HepG2 (cell line): ENCODE results near the gene CMIP. TPM values are rescaled to one million over a fixed set of nuclear protein-coding genes. Genes with fewer than 3 reads are reported as not detected.

Source experiments
- AKAP8 ChIP-seq: sonication (generic); formaldehyde crosslinking; IDR thresholded peaks from 2 replicates; pipeline ENCODE4 v1.5.1; 2020; ENCODE audit warnings: mild to moderate bottlenecking, missing genetic modification reagents
- EED ChIP-seq: sonication (generic); formaldehyde crosslinking; IDR thresholded peaks from 2 replicates; pipeline ENCODE4 v1.5.0; 2020; ENCODE audit warnings: mild to moderate bottlenecking, missing genetic modification reagents
- GPN1 ChIP-seq: sonication (generic); formaldehyde crosslinking; IDR thresholded peaks from 2 replicates; pipeline ENCODE4 v1.5.1; 2020; ENCODE audit warnings: missing genetic modification reagents, borderline replicate concordance
- KAT8 ChIP-seq: IDR thresholded peaks from 2 replicates; pipeline ENCODE4 v1.6.1; 2016; ENCODE audit warnings: missing genetic modification reagents, missing compliant biosample characterization
- KLF11 ChIP-seq: IDR thresholded peaks from 2 replicates; pipeline ENCODE4 v1.6.1; 2016; ENCODE audit warnings: missing compliant biosample characterization
- MAFG ChIP-seq: sonication (generic); formaldehyde crosslinking; IDR thresholded peaks from 2 replicates; pipeline ENCODE4 v1.5.1; 2020; ENCODE audit warnings: mild to moderate bottlenecking, missing genetic modification reagents
- MIXL1 ChIP-seq: IDR thresholded peaks from 2 replicates; pipeline ENCODE4 v1.6.1; 2016
- NKX3-1 ChIP-seq: sonication (generic); formaldehyde crosslinking; IDR thresholded peaks from 2 replicates; pipeline ENCODE4 v1.5.0; 2020; ENCODE audit warnings: missing genetic modification reagents
- RAD21 ChIP-seq: fragments of 450-650 bp; formaldehyde crosslinking; IDR thresholded peaks from 2 replicates; pipeline ENCODE4 v1.5.0; 2020; ENCODE audit warnings: mild to moderate bottlenecking
- RFX1 ChIP-seq: fragments of 450-650 bp; IDR thresholded peaks from 2 replicates; pipeline ENCODE4 v1.6.1; 2017
- SAP130 ChIP-seq: IDR thresholded peaks from 2 replicates; pipeline ENCODE4 v1.6.1; 2016; ENCODE audit warnings: low read depth
- SSRP1 ChIP-seq: IDR thresholded peaks from 2 replicates; pipeline ENCODE4 v1.6.1; 2016; ENCODE audit warnings: control low read depth
- TAF15 ChIP-seq: fragments of 200-400 bp; formaldehyde crosslinking; IDR thresholded peaks from one replicate; pipeline ENCODE4 v1.6.1; 2018; ENCODE audit warnings: mild to moderate bottlenecking, low read depth, low read length; ENCODE audit not compliant: poor library complexity, severe bottlenecking
- ZFP36 ChIP-seq: fragments of 150-350 bp; IDR thresholded peaks from 2 replicates; pipeline ENCODE4 v1.6.1; 2018; ENCODE audit warnings: borderline replicate concordance, low read length, low read depth; ENCODE audit not compliant: partially characterized antibody
- ZMYM2 ChIP-seq: sonication (generic); formaldehyde crosslinking; IDR thresholded peaks from 2 replicates; pipeline ENCODE4 v1.8.0; 2022; ENCODE audit warnings: mild to moderate bottlenecking, missing genetic modification reagents
- ZMYM4 ChIP-seq: sonication (generic); formaldehyde crosslinking; IDR thresholded peaks from 2 replicates; pipeline ENCODE4 v1.8.1; 2023; ENCODE audit warnings: mild to moderate bottlenecking, missing genetic modification reagents
- ZNF577 ChIP-seq: sonication (generic); formaldehyde crosslinking; IDR thresholded peaks from 2 replicates; pipeline ENCODE4 v1.4.0; 2020; ENCODE audit warnings: mild to moderate bottlenecking, low read depth, missing genetic modification reagents, borderline replicate concordance
- ZNF644 ChIP-seq: IDR thresholded peaks from 2 replicates; pipeline ENCODE4 v1.6.1; 2016; ENCODE audit warnings: low read depth
- ZNF740 ChIP-seq: sonication (generic); formaldehyde crosslinking; IDR thresholded peaks from 2 replicates; pipeline ENCODE4 v1.4.0; 2020; ENCODE audit warnings: missing genetic modification reagents
- ZNF839 ChIP-seq: sonication (generic); formaldehyde crosslinking; IDR thresholded peaks from 2 replicates; pipeline ENCODE4 v1.4.0; 2020; ENCODE audit warnings: missing genetic modification reagents, mild to moderate bottlenecking, borderline replicate concordance
- ZUFSP ChIP-seq: sonication (generic); formaldehyde crosslinking; IDR thresholded peaks from 2 replicates; pipeline ENCODE4 v1.9.0; 2021; ENCODE audit warnings: missing genetic modification reagents, mild to moderate bottlenecking, borderline replicate concordance
- polyA plus RNA-seq, 8 experiments: library from polyadenylated mRNA; depleted of rRNA in 3 of 8; stranded (reverse) in 7 of 8; unstranded in 1 of 8; fragments of >200 nt; fragmentation: Illumina TruSeq in 4 of 8; extraction: Trizol in 4 of 8; gene quantifications; 2 replicates each; pipeline versions ENCODE4 v1.2.1 to v1.2.3, GENCODE V29; 2011 to 2016; ENCODE audit warnings: low read depth in 4 of 8, missing spikeins in 1 of 8, mixed read lengths in 1 of 8; ENCODE audit not compliant: insufficient read depth in 1 of 8
- total RNA-seq, 5 experiments: library from RNA; depleted of rRNA; stranded (reverse); fragments of >200 nt; fragmentation: Illumina TruSeq; extraction: Trizol; gene quantifications; 2 replicates each; pipeline ENCODE4 v1.2.3, GENCODE V29; 2016; ENCODE audit warnings: low read depth in 1 of 5
- TF ChIP-seq, protein P1 (sequence below): IDR thresholded peaks from 2 replicates; pipeline ENCODE4 v1.6.1; 2016; ENCODE audit warnings: control low read depth
- TF ChIP-seq, protein P2 (sequence below): sonication (generic); formaldehyde crosslinking; IDR thresholded peaks from 2 replicates; pipeline ENCODE4 v1.8.0; 2022; ENCODE audit warnings: mild to moderate bottlenecking, missing genetic modification reagents, moderate library complexity
- TF ChIP-seq, protein P3 (sequence below): sonication (generic); formaldehyde crosslinking; conservative IDR thresholded peaks from 2 replicates; pipeline ENCODE4 v1.4.0; 2020; ENCODE audit warnings: missing genetic modification reagents

CMIP gene
- total and polyA plus RNA-seq, 2 of the 13 experiments (the other 11 are each of a cell fraction or from before 2014, with no cell fraction given), result 10.9 to 18.1 TPM

GRCh38 chr16:81429045-81429521 lies 15.5 kb upstream of the CMIP start (continued):
- TF ChIP-seq ZNF839 (CRISPR knock-in tag) (no peak), EED (CRISPR knock-in tag) (no peak), SAP130 (CRISPR knock-in tag) (peak; percentile 63), ZNF740 (CRISPR knock-in tag) (no peak), ZMYM2 (CRISPR knock-in tag) (no peak), ZUFSP (no peak), RAD21 (CRISPR knock-in tag) (peak; percentile 81), GPN1 (CRISPR knock-in tag) (no peak), SSRP1 (CRISPR knock-in tag) (no peak), ZNF577 (CRISPR knock-in tag) (no peak), ZFP36 (no peak), ZMYM4 (CRISPR knock-in tag) (no peak), NKX3-1 (no peak), ZNF644 (CRISPR knock-in tag) (peak; percentile 56; the same call in 1 of the 2 replicates), KLF11 (CRISPR knock-in tag) (0 out of 2 replicates have a peak, but pooled peaks have one; percentile 51), TAF15 (no peak), AKAP8 (CRISPR knock-in tag) (no peak), MAFG (CRISPR knock-in tag) (no peak), KAT8 (CRISPR knock-in tag) (peak; percentile 27; the same call in 1 of the 2 replicates), RFX1 (no peak), MIXL1 (0 out of 2 replicates have a peak, but pooled peaks have one; percentile 27)
- TF ChIP-seq, protein P1, sequence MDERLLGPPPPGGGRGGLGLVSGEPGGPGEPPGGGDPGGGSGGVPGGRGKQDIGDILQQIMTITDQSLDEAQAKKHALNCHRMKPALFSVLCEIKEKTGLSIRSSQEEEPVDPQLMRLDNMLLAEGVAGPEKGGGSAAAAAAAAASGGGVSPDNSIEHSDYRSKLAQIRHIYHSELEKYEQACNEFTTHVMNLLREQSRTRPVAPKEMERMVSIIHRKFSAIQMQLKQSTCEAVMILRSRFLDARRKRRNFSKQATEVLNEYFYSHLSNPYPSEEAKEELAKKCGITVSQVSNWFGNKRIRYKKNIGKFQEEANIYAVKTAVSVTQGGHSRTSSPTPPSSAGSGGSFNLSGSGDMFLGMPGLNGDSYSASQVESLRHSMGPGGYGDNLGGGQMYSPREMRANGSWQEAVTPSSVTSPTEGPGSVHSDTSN (CRISPR knock-in tag), result no peak
- TF ChIP-seq, protein P2, sequence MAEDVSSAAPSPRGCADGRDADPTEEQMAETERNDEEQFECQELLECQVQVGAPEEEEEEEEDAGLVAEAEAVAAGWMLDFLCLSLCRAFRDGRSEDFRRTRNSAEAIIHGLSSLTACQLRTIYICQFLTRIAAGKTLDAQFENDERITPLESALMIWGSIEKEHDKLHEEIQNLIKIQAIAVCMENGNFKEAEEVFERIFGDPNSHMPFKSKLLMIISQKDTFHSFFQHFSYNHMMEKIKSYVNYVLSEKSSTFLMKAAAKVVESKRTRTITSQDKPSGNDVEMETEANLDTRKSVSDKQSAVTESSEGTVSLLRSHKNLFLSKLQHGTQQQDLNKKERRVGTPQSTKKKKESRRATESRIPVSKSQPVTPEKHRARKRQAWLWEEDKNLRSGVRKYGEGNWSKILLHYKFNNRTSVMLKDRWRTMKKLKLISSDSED (CRISPR knock-in tag), result no peak
- TF ChIP-seq, protein P3, sequence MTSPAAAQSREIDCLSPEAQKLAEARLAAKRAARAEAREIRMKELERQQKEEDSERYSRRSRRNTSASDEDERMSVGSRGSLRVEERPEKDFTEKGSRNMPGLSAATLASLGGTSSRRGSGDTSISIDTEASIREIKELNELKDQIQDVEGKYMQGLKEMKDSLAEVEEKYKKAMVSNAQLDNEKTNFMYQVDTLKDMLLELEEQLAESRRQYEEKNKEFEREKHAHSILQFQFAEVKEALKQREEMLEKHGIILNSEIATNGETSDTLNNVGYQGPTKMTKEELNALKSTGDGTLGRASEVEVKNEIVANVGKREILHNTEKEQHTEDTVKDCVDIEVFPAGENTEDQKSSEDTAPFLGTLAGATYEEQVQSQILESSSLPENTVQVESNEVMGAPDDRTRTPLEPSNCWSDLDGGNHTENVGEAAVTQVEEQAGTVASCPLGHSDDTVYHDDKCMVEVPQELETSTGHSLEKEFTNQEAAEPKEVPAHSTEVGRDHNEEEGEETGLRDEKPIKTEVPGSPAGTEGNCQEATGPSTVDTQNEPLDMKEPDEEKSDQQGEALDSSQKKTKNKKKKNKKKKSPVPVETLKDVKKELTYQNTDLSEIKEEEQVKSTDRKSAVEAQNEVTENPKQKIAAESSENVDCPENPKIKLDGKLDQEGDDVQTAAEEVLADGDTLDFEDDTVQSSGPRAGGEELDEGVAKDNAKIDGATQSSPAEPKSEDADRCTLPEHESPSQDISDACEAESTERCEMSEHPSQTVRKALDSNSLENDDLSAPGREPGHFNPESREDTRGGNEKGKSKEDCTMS (CRISPR knock-in tag), result no peak
